Measurements from ENCODE around the gene ATRIP.

DNA sequence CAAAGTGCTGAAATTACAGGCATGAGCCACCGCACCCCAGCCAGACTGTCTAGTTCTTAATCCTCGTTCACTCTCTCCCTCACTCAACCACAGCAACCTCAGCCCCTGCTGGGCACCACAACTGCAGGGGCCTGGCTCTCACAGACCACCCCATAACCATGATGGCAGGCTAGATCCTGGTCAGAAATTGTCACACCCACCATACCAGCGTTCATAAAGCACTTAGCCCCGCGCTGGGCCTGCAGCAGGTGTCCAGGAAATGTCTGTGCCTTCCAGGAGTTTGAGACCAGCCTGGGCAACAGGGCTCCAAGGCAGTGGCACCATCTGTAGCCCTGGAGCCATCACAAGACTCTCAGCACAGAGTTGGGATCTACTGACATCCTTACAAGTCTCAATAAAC lies 55.6 kb downstream of the ATRIP start:
- TF ChIP-seq GATA2 (IDR thresholded peaks at IDR 0.05; ENCODE audit: low read depth, low read length) = no peak
- no peak for TF ChIP-seq GATA3 (IDR thresholded peaks at IDR 0.05; ENCODE audit: low read depth, low read length)
